Endothelial cell (in vitro differentiated cells): ENCODE measurements around the gene GABRA5. TPM values are rescaled to one million over a fixed set of nuclear protein-coding genes. Genes with fewer than 3 reads are reported as not detected.

Source experiments
- DNase-seq: peaks from one replicate; pipeline ENCODE4 v3.0.0; 2021; ENCODE audit warnings: low spot score
- H3K27ac Mint-ChIP-seq: one replicate; pipeline ENCODE4 v1.8.0; 2021; ENCODE audit warnings: mixed read lengths, inconsistent platforms; ENCODE audit not compliant: unreplicated experiment
- H3K27me3 Mint-ChIP-seq: one replicate; pipeline ENCODE4 v1.8.0; 2021; ENCODE audit warnings: mild to moderate bottlenecking, moderate library complexity, mixed read lengths, inconsistent platforms; ENCODE audit not compliant: unreplicated experiment
- H3K36me3 Mint-ChIP-seq: one replicate; pipeline ENCODE4 v1.8.0; 2021; ENCODE audit warnings: mild to moderate bottlenecking, low read depth, mixed read lengths, inconsistent platforms; ENCODE audit not compliant: unreplicated experiment
- H3K4me1 Mint-ChIP-seq: one replicate; pipeline ENCODE4 v1.8.0; 2021; ENCODE audit warnings: mild to moderate bottlenecking, mixed read lengths, inconsistent platforms; ENCODE audit not compliant: unreplicated experiment
- H3K4me3 Mint-ChIP-seq: one replicate; pipeline ENCODE4 v1.8.0; 2021; ENCODE audit warnings: mild to moderate bottlenecking, mixed read lengths, inconsistent platforms; ENCODE audit not compliant: unreplicated experiment
- H3K9me3 Mint-ChIP-seq: one replicate; pipeline ENCODE4 v1.8.0; 2021; ENCODE audit warnings: mixed read lengths, inconsistent platforms; ENCODE audit not compliant: unreplicated experiment
- CTCF ChIP-seq: fragments of 200-600 bp; sonication (generic); IDR thresholded peaks from one replicate; pipeline ENCODE4 v1.5.0; 2021; ENCODE audit warnings: antibody characterized with exemption; ENCODE audit not compliant: unreplicated experiment
- total RNA-seq: library from RNA; stranded (reverse); fragmentation: NEBNext Ultra II Directional; extraction: Animal tissue kit (Norgen Biotek cat#: 25700); gene quantifications from one replicate; pipeline ENCODE4 v1.2.1, GENCODE V29; 2021; ENCODE audit not compliant: unreplicated experiment

Gene GABRA5
- total RNA-seq, 1 donor from 2014 or later = 0.72 TPM

- DNase-seq = no peak
- no peaks in the 10 kb centered on the region for H3K36me3 Mint-ChIP-seq
- no peaks in the 10 kb centered on the region for H3K4me1 Mint-ChIP-seq
- TF ChIP-seq CTCF = no peak
- no peaks in the 10 kb centered on the region for H3K9me3 Mint-ChIP-seq
- H3K27ac Mint-ChIP-seq = no peak overlapping the region
- H3K27me3 Mint-ChIP-seq = peaks cover 2% of the 10 kb centered on the region
- no peak overlapping the region for H3K4me3 Mint-ChIP-seq
These were observed 7.0 kb downstream of the GABRA5 start for GRCh38 chr15:26873846-26874245.

GRCh38 chr15:26874774-26875475 is 8.1 kb downstream of the GABRA5 start:
- no peak overlapping the region for H3K4me3 Mint-ChIP-seq
- H3K4me1 Mint-ChIP-seq = no peaks in the 10 kb centered on the region
- H3K27me3 Mint-ChIP-seq = peaks cover 2% of the 10 kb centered on the region

GRCh38 chr15:26875476-26875850 is 8.6 kb downstream of the GABRA5 start:
- H3K36me3 Mint-ChIP-seq = no peaks in the 10 kb centered on the region
- H3K27ac Mint-ChIP-seq = no peak overlapping the region
- H3K27me3 Mint-ChIP-seq = peaks cover 2% of the 10 kb centered on the region
- no peaks in the 10 kb centered on the region for H3K4me1 Mint-ChIP-seq
- DNase-seq = no peak
- TF ChIP-seq CTCF = no peak
- no peaks in the 10 kb centered on the region for H3K9me3 Mint-ChIP-seq
- no peak overlapping the region for H3K4me3 Mint-ChIP-seq

More at GRCh38 chr15:26874774-26875475, 8.1 kb downstream of the GABRA5 start:
- Mint-ChIP-seq H3K36me3 (no peaks in the 10 kb centered on the region), H3K27ac (no peak overlapping the region), H3K9me3 (no peaks in the 10 kb centered on the region)
- DNase-seq = no peak
- no peak for TF ChIP-seq CTCF

GRCh38 chr15:26877831-26878230 is 11.0 kb downstream of the GABRA5 start:
- DNase-seq = no peak
- Mint-ChIP-seq H3K27me3 (no peaks in the 10 kb centered on the region), H3K27ac (no peak overlapping the region), H3K36me3 (no peaks in the 10 kb centered on the region), H3K4me1 (no peaks in the 10 kb centered on the region), H3K9me3 (no peaks in the 10 kb centered on the region), H3K4me3 (no peak overlapping the region)
- no peak for TF ChIP-seq CTCF

GRCh38 chr15:26879706-26880105 is 12.8 kb downstream of the GABRA5 start:
- Mint-ChIP-seq H3K27me3 (no peaks in the 10 kb centered on the region), H3K4me3 (no peak overlapping the region), H3K27ac (no peak overlapping the region), H3K36me3 (no peaks in the 10 kb centered on the region), H3K9me3 (no peaks in the 10 kb centered on the region), H3K4me1 (no peaks in the 10 kb centered on the region)
- DNase-seq = no peak
- TF ChIP-seq CTCF = no peak
